HEK293T (cell line): Measurements from ENCODE around the gene UFC1.

Source experiments
- BHLHE40 ChIP-seq: fragments of 450-650 bp; IDR thresholded peaks from 2 replicates; pipeline ENCODE4 v1.6.1; 2016; ENCODE audit warnings: mild to moderate bottlenecking, moderate library complexity, borderline replicate concordance
- NFRKB ChIP-seq: fragments of 450-650 bp; IDR thresholded peaks from 2 replicates; pipeline ENCODE4 v1.6.1; 2016; ENCODE audit warnings: mild to moderate bottlenecking, moderate library complexity
- SUZ12 ChIP-seq: fragments of 450-650 bp; IDR thresholded peaks from 2 replicates; pipeline ENCODE4 v1.6.1; 2016; ENCODE audit warnings: mild to moderate bottlenecking
- ZNF384 ChIP-seq: fragments of 450-650 bp; IDR thresholded peaks from 2 replicates; pipeline ENCODE4 v1.6.1; 2016

GRCh38 chr1:161127649-161128048 lies 26.1 kb upstream of the UFC1 start:
- TF ChIP-seq ZNF384 (no peak), BHLHE40 (no peak), SUZ12 (no peak), NFRKB (no peak)
